ENCODE data around the gene ANXA6.

ANXA6 gene

GRCh38 chr5:151085517-151086041 is 72.0 kb downstream of the ANXA6 start:
- no peak overlapping the region for H3K4me3 ChIP-seq (replicated peaks; ENCODE audit: insufficient read depth, low read length)
- H3K27me3 ChIP-seq (ENCODE audit: insufficient read depth, poor library complexity, severe bottlenecking), result no peaks in the 10 kb centered on the region
- TF ChIP-seq CTCF (IDR thresholded peaks at IDR 0.05; ENCODE audit: insufficient read depth, low read length) (no peak), REST (IDR thresholded peaks at IDR 0.05; ENCODE audit: insufficient replicate concordance, low read depth) (no peak), GABPA (IDR thresholded peaks at IDR 0.05; ENCODE audit: low read depth) (no peak), POLR2AphosphoS5 (IDR thresholded peaks at IDR 0.05; ENCODE audit: low read depth) (no peak), SPI1 (IDR thresholded peaks at IDR 0.05; ENCODE audit: borderline replicate concordance, low read depth) (no peak)
- no peak overlapping the region for H3K27ac ChIP-seq (replicated peaks)
- no peak for DNase-seq (ENCODE audit: low read depth in 1 of 2, low spot score in 1 of 2)

- no peak overlapping the region for H3K4me3 ChIP-seq (replicated peaks; ENCODE audit: insufficient read depth, low read length)
- no peak for TF ChIP-seq GABPA (IDR thresholded peaks at IDR 0.05; ENCODE audit: low read depth)
- no peak for TF ChIP-seq SPI1 (IDR thresholded peaks at IDR 0.05; ENCODE audit: borderline replicate concordance, low read depth)
- no peak for TF ChIP-seq POLR2AphosphoS5 (IDR thresholded peaks at IDR 0.05; ENCODE audit: low read depth)
- TF ChIP-seq REST (IDR thresholded peaks at IDR 0.05; ENCODE audit: insufficient replicate concordance, low read depth), result no peak
- no peak for TF ChIP-seq CTCF (IDR thresholded peaks at IDR 0.05; ENCODE audit: insufficient read depth, low read length)
- no peaks in the 10 kb centered on the region for H3K27me3 ChIP-seq (ENCODE audit: insufficient read depth, poor library complexity, severe bottlenecking)
- no peak for DNase-seq (ENCODE audit: low read depth in 1 of 2, low spot score in 1 of 2)
- no peak overlapping the region for H3K27ac ChIP-seq (replicated peaks)
Measured at GRCh38 chr5:151084363-151084762, 73.2 kb downstream of the ANXA6 start.

- no peak overlapping the region for H3K4me3 ChIP-seq (replicated peaks; ENCODE audit: insufficient read depth, low read length)
- DNase-seq (ENCODE audit: low read depth in 1 of 2, low spot score in 1 of 2), result no peak
Measured at GRCh38 chr5:151083081-151083676, 74.4 kb downstream of the ANXA6 start.

More at GRCh38 chr5:151083081-151083676, 74.4 kb downstream of the ANXA6 start:
- no peak overlapping the region for H3K27ac ChIP-seq (replicated peaks)
- H3K27me3 ChIP-seq (ENCODE audit: insufficient read depth, poor library complexity, severe bottlenecking), result no peaks in the 10 kb centered on the region
- TF ChIP-seq GABPA (IDR thresholded peaks at IDR 0.05; ENCODE audit: low read depth) (no peak), CTCF (IDR thresholded peaks at IDR 0.05; ENCODE audit: insufficient read depth, low read length) (no peak), SPI1 (IDR thresholded peaks at IDR 0.05; ENCODE audit: borderline replicate concordance, low read depth) (no peak), POLR2AphosphoS5 (IDR thresholded peaks at IDR 0.05; ENCODE audit: low read depth) (no peak), REST (IDR thresholded peaks at IDR 0.05; ENCODE audit: insufficient replicate concordance, low read depth) (no peak)
